SK-N-SH (cell line): ENCODE measurements around the gene IQCE.

ENCODE experiments used
- CTCF ChIP-seq: fragments of 200-600 bp; sonication (generic); IDR thresholded peaks from 2 replicates; pipeline ENCODE4 v1.6.1; 2017; ENCODE audit warnings: antibody characterized with exemption, mild to moderate bottlenecking, moderate library complexity
- FOSL2 ChIP-seq: IDR thresholded peaks from 2 replicates; pipeline ENCODE4 v1.4.0; 2012; ENCODE audit warnings: low read depth, mild to moderate bottlenecking, moderate library complexity, borderline replicate concordance
- NFIC ChIP-seq: IDR thresholded peaks from 2 replicates; pipeline ENCODE4 v1.4.0; 2012; ENCODE audit warnings: borderline replicate concordance

DNA sequence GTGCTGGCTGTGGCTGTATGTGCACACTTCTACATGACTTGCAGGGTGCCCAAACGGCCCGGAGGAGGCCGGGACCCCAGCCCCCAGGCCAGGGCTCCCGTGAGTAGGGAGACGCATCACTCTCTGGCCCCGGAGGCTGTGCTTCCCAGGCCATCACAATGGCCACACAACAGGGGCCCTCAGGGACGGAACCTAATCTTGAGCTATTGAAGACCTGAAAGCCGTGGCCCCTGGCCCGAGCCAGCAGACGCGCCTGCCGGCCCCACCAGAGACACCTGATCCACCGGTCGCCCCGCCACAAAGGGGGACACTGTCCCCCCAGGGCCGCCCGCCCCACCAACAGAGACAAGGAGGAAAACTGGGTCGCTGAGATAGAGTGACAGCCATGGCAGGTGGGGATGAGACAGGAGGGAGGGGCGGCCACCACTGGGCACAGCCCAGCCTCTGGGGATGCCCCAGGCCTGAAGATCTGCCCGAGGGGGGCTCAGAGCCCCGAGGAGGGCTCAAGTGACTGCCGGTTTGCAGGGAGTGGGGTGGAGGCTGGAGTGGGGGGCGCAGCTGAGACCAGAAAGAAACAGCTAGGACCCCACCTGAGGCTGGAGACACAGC, 49.4 kb upstream of the IQCE start:
- TF ChIP-seq CTCF: no peak
- no peak for TF ChIP-seq NFIC
- no peak for TF ChIP-seq FOSL2
